GM19467 (cell line): ENCODE data around the gene CES3.
A peak's percentile ranks its signal among the peaks of the same experiment; 100 is the strongest.
"Not testable (repeated sequence)": the region's sequence is repeated elsewhere in the genome, so short reads cannot be mapped to it uniquely, and the experiment has no call there.

Experiments
- ATAC-seq: cut with Tn5 transposase; IDR thresholded peaks from one replicate; pipeline ENCODE4 v1.9.1; 2021; ENCODE audit warnings: mild to moderate bottlenecking, moderate library complexity; ENCODE audit not compliant: unreplicated experiment

CES3 gene

GRCh38 chr16:66964049-66964448 lies 3.0 kb downstream of the CES3 start:
- no peak for ATAC-seq

- ATAC-seq: no peak
These were observed 7.8 kb downstream of the CES3 start for GRCh38 chr16:66968847-66969246.

DNA sequence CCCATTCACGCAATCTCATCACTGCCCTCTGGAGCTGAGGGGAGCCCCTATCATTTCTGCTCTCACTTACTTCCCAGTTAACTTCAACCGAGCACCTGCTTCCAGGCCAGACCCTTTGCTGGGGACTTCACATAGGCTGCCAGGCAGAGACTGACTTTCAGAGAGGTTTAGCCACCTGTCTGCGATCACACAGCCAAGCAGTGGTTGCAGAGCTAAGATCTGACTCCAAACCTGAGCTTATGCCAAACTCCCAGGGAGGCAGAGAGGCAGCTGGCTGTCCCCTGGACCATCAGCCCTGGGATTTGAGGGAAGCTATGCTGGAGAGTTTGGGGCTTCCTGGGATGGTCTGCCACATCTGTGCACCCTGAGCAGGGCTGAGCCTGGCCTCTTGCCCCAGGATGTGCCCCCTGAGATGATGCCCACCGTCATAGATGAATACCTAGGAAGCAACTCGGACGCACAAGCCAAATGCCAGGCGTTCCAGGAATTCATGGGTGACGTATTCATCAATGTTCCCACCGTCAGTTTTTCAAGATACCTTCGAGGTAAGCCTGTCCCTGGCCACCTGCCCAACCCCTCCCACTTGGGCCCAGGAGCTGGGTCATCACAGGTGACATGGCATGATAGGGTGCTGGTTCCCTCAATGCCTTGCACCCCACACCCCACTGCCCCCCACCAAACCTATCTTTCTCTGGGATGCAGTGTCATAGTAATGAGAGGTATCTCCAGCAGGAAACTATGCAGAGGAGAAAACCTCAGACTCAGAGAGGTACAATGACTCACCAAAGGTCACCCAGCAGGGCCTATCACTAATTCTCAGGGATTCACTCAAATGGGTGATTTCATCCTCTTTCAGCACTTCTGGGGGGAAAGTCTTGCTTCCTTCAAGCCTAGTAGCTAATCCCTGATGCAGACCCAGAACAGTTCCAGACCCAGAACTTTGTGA lies 10.0 kb downstream of the CES3 start:
- ATAC-seq: no peak

DNA sequence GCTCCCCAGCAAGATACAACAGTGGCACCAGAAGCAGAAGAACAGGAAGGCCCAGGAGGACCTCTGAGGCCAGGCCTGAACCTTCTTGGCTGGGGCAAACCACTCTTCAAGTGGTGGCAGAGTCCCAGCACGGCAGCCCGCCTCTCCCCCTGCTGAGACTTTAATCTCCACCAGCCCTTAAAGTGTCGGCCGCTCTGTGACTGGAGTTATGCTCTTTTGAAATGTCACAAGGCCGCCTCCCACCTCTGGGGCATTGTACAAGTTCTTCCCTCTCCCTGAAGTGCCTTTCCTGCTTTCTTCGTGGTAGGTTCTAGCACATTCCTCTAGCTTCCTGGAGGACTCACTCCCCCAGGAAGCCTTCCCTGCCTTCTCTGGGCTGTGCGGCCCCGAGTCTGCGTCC lies 11.9 kb downstream of the CES3 start:
- no peak for ATAC-seq

DNA sequence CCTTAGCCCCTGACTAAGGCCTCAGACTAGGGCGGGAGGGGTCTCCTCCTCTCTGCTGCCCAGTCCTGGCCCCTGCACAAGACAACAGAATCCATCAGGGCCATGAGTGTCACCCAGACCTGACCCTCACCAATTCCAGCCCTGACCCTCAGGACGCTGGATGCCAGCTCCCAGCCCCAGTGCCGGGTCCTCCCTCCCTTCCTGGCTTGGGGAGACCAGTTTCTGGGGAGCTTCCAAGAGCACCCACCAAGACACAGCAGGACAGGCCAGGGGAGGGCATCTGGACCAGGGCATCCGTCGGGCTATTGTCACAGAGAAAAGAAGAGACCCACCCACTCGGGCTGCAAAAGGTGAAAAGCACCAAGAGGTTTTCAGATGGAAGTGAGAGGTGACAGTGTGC lies 12.7 kb downstream of the CES3 start:
- ATAC-seq: no peak

DNA sequence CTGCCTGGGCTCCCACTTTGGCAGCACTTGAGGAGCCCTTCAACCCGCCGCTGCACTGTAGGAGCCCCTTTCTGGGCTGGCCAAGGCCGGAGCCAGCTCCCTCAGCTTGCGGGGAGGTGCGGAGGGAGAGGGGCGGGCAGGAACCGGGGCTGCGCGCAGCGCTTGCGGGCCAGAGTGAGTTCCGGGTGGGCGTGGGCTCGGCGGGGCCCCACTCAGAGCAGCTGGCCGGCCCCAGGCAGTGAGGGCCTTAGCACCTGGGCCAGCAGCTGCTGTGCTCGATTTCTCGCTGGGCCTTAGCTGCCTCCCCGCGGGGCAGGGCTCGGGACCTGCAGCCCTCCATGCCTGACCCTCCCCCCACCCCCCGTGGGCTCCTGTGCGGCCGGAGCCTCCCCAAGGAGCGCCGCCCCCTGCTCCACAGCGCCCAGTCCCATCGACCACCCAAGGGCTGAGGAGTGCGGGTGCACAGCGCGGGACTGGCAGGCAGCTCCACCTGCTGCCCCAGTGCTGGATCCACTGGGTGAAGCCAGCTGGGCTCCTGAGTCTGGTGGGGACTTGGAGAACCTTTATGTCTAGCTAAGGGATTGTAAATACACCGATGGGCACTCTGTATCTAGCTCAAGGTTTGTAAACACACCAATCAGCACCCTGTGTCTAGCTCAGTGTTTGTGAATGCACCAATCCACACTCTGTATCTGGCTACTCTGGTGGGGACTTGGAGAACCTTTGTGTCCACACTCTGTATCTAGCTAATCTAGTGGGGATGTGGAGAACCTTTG lies 13.3 kb downstream of the CES3 start:
- not testable (repeated sequence) for ATAC-seq

DNA sequence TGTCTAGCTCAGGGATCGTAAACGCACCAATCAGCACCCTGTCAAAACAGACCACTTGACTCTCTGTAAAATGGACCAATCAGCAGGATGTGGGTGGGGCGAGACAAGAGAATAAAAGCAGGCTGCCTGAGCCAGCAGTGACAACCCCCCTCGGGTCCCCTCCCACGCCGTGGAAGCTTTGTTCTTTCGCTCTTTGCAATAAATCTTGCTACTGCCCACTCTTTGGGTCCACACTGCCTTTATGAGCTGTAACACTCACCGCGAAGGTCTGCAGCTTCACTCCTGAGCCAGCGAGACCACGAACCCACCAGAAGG lies 13.8 kb downstream of the CES3 start:
- ATAC-seq: not testable (repeated sequence)

GRCh38 chr16:66975302-66975893 lies 14.3 kb downstream of the CES3 start:
- no peak for ATAC-seq

DNA sequence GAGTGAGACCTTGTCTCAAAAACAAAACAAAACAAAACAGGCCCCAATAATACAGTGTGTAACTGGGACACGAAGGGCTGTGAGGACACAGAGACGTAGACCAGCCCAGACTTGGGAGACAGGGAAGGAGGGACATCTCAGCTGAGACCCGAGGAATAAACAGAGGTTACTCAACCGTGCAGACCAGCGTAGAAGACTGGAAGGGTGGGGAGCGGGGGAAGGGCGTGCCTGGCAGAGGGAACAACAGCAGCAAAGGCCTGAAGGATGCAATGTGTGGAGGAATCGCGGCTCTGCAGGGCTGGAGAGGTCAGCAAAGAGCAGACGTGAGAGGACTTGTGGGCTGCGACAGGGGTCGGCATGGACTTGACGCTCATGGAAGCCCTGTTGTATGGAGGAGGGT lies 15.7 kb downstream of the CES3 start:
- ATAC-seq: no peak

DNA sequence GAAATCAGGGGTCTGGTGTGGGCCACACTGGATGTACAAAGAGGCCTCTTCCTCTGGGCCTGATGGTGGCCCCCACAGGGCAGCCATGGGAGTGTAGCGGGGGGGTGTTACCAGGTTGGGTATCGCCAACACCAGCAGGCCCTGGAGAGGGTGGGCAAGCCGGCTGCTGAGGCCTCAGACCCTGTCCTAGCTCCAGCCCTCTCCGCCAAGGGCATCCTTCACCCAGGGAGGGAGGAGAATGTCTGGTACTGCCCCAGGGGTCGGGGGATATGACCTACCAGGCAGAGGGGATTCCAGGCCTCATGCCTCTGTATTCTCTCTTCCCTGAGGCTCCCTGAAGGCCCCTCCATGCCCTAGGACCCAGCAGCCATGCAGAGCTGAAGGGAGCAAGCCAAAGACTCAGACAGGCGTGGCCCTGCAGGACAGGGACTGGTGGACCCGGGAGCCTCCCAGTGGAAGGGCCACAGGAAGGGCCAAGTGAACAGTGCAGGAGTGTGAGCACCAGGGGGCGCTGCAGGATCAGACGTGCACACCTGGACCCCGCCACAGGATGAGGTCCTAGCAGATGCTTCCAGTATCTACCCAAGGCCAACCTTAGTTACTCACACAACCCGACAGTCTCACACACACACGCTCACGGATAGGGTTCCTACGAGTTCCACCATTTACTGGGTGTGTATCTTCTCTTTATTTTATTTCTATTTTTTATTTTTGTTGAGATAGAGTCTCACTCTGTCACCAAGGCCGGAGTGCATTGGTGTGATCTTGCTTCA lies 16.5 kb downstream of the CES3 start:
- peak; percentile 64 for ATAC-seq

DNA sequence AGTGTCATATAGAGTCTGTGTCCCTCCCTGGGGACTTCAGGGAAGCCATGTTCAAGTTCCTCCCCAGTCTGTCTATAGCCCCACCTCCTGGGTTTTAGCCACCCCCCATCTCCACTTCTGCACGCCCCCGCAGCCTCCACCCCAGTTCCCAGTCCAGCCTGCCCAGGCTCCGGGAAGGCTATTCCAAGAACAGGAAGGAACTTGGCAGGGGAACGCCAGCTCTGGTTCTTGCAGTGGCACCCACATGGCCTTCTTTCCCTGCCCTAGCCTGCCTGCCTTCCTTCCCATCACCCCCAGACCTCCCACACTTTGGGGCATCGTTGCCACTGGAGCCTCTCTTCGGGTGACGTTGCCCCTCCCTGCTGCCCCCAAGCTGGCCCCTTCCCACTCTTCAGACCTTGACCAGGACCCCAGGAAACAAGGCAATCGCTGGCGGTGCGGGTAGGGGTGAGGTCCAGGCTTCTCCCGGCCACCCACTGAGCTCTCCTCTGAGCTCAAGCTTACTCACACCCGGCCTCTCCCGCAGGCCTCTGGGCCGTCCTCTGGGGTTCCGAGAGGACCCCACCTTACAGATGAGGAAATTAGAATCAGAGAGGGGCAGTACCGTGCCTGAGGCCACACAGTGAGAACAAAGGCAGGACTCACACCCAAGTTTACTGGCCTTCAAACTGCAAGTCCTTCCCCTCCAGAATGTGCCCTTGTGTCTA lies 18.1 kb downstream of the CES3 start:
- no peak for ATAC-seq

DNA sequence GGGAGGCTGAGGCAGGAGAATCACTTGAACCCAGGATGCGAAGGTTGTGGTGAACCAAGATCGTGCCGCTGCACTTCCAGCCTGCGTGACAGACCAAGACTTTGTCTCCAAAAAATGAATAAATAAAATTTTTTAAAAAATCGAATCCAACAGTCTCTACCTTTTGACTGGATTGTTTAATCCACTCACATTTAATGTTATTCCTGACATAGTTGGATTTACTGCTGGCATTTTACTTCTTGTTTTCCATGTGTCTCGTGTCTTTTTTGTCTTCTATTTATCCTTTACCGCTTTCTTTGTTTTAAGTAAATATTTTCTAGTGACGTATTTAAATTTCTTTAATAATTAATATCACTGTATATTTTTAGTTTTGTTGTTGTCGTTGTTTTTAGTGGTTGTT lies 22.0 kb downstream of the CES3 start:
- no peak for ATAC-seq

DNA sequence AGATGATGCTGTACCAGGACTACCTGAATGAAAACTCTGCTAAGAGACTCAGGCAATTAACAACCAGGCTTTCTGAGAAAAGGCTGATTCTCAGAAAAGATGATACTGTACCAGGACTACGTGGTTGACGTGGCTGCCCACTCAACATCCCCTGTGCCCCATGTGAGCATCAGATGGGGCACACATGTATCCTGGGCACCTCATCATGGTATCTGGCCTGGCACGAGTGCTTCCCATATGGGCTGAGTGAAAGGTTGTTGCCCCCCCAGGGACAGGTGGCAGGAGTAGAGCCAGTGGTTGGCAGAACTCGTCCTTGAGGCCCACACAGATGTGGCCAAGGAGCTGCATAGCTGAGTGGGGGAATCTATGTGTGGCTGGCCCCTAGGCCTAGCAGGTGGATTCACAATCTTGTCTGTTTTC lies 23.8 kb downstream of the CES3 start:
- ATAC-seq: no peak

- no peak for ATAC-seq
These were observed 25.5 kb downstream of the CES3 start for GRCh38 chr16:66986559-66986958.

DNA sequence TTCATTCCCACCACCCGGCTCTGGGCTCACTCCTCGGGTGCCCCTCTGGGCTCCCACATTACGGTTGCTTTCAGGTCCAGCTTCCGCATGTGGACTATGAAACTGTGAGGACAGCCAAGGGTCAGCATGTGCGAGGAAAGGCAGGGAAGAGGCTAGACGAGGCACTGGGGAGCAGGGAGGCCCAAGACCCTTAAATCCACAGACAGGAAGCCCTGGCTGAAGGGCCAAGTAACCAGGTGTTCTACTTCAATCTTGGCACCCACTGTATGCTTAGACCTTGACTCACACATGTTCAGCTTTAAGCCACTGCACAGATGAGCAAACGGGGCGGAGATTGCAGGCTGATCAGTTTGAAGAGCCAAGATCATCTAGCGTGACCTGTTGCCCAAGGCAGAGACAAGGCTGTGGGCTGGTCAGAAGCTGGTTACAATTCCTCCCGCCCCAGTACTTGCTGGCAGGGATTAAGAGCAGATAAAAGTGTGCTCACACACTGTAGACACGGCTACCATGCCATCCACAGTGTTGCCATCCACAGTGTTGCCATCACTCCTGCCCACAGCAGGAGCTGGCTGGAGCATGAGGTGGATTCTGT lies 27.2 kb downstream of the CES3 start, which contains the start of gene CES4A:
TSS of gene CES4A (plus strand) at position 393 of the 592 bp plus-strand sequence. CDS start at position 577, 184 bp downstream.
- no peak for ATAC-seq

DNA sequence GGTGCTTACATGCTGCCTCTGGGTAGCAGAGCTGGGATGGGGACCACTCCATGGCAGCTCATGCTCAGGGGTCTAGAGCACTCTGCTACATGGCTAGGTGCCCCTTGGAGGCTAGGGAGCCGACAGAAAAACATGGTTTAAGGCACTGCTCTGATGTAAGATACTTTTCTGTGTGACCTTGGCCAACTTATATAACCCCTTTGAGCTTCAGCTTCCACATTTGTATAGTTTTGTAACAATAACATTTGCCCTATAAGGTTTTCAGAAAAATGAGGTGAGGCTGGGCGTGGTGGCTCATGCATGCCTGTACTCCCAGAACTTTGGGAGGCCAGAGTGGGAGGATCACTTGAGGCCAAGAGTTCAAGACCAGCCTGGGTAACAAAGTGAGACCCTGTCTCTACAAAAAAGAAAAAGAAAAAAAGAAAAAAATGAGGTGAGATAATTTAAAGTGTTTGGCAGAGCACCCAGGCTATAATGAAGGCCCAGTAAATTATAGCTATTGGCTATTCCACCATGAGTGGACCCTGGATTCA lies 30.5 kb downstream of the CES3 start:
- no peak for ATAC-seq

- not testable (repeated sequence) for ATAC-seq
These were observed 32.5 kb downstream of the CES3 start for GRCh38 chr16:66993558-66993957.

DNA sequence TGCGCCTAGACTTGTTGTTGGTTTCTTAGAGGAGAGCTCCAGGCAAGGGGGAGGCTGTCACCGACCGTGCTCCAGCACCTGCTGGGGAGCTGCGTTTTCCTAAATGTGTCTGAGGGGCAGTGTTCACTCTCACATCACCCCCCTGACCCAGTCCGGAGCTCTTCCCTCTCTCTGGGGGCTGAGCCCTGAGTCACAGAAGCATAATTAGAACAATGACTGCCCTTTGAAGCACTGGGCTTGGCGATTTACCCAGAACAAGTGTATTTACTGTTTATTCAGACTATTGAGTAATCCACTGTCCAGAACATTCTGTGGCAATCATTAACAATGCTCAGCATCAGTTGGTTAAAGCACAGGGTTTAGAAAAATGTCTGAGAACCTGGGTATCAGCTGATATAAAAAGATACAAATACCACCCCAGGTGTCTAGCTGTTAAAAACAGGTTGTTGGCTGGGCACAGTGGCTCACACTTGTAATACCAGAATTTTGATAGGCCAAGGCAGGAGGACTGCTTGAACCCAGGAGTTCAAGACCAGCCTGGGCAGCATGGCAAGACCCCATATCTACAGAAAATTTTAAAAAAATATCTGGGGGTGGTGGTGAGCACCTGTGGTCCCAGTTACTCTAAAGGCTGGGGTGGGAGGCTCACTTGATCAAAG lies 35.4 kb downstream of the CES3 start:
- no peak for ATAC-seq

DNA sequence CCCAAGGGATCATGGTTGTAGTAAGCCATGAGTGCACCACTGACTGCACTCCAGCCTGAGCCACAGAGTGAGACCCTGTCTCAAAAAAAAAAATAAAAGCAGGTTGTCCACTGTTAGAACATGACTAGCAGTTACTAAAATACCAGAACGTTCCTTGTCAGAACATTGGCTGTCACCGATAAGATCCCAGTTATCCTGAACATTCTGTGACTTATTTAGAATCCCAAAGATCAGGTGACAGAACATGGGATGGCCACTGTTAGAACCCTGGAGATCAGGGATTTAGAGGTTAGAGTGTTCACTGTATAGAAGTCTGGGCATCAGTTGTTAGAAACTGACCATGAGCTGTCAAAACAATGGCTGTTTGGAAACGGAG lies 35.9 kb downstream of the CES3 start:
- ATAC-seq: no peak
